SK-N-SH (cell line): Measurements from ENCODE around the gene PHLDB2. TPM values are rescaled to one million over a fixed set of nuclear protein-coding genes. Genes with fewer than 3 reads are reported as not detected.

Experiments used
- CTCF ChIA-PET: fragments of 300-600, 350-600 bp; formaldehyde crosslinking; extraction: SDS; loops from one replicate; lab custom pipeline; 2021; lab: Yijun Ruan, JAX
- POLR2A ChIA-PET: fragments of 350-600 bp; sonication (Branson Sonifier 250); formaldehyde crosslinking; extraction: SDS; loops from one replicate; lab custom pipeline; 2020; ENCODE audit warnings: antibody characterized with exemption, inconsistent platforms; lab: Yijun Ruan, JAX
- DNase-seq: peaks from one replicate; pipeline ENCODE4 v3.0.0; 2012
- H2AFZ ChIP-seq: fragments of 200-600 bp; sonication (generic); 2 replicates; pipeline ENCODE4 v1.8.1; 2016; ENCODE audit warnings: antibody characterized with exemption, mild to moderate bottlenecking, low read depth
- H3F3A ChIP-seq: fragments of 200-600 bp; sonication (generic); replicated peaks from 2 replicates; pipeline ENCODE3; 2016; ENCODE audit warnings: antibody characterized with exemption, mild to moderate bottlenecking; ENCODE audit not compliant: insufficient read depth
- H3K27ac ChIP-seq, 2 experiments: fragments of 200-500 bp in 1 of 2; fragments of 200-600 bp in 1 of 2; sonication (Bioruptor generic) in 1 of 2; sonication (generic), shearing (Covaris generic) in 1 of 2; 2 replicates each; pipeline versions ENCODE4 v1.5.1 to v1.6.1; 2014 to 2016; ENCODE audit warnings: low read depth in 2 of 2, inconsistent platforms in 1 of 2, low read length in 1 of 2, mild to moderate bottlenecking in 1 of 2, mixed read lengths in 1 of 2
- H3K27me3 ChIP-seq: fragments of 200-600 bp; sonication (generic), shearing (Covaris generic); 2 replicates; pipeline ENCODE4 v1.6.1; 2016; ENCODE audit warnings: mixed run types; ENCODE audit not compliant: insufficient read depth
- H3K36me3 ChIP-seq, 2 experiments: fragments of 200-500 bp in 1 of 2; fragments of 200-600 bp in 1 of 2; sonication (Bioruptor generic) in 1 of 2; sonication (generic) in 1 of 2; replicated peaks in 1 of 2; 2 replicates each; pipeline versions ENCODE3 to v1.5.1; 2014 to 2016; ENCODE audit warnings: low read length in 1 of 2, mild to moderate bottlenecking in 1 of 2; ENCODE audit not compliant: insufficient read depth in 2 of 2, control insufficient read depth in 1 of 2
- H3K4me1 ChIP-seq, 2 experiments: fragments of 200-500 bp in 1 of 2; fragments of 200-600 bp in 1 of 2; sonication (Bioruptor generic) in 1 of 2; sonication (generic), shearing (Covaris generic) in 1 of 2; 2 replicates each; pipeline versions ENCODE4 v1.5.1 to v1.6.1; 2014 to 2016; ENCODE audit warnings: low read depth in 1 of 2, low read length in 1 of 2, mixed run types in 1 of 2; ENCODE audit not compliant: insufficient read depth in 2 of 2, control insufficient read depth in 1 of 2
- H3K4me2 ChIP-seq: fragments of 200-600 bp; sonication (generic), shearing (Covaris generic); 2 replicates; pipeline ENCODE4 v1.6.1; 2017; ENCODE audit warnings: mixed run types
- H3K4me3 ChIP-seq, 2 experiments: fragments of 200-500 bp in 1 of 2; fragments of 200-600 bp in 1 of 2; sonication (Bioruptor generic) in 1 of 2; sonication (generic), shearing (Covaris generic) in 1 of 2; 2 replicates each; pipeline versions ENCODE4 v1.5.1 to v1.8.1; 2014 to 2016; ENCODE audit warnings: low read depth in 2 of 2, inconsistent platforms in 1 of 2, low read length in 1 of 2, mild to moderate bottlenecking in 1 of 2, mixed read lengths in 1 of 2, moderate library complexity in 1 of 2
- H3K79me2 ChIP-seq: fragments of 200-600 bp; sonication (generic); 2 replicates; pipeline ENCODE4 v1.8.1; 2017; ENCODE audit warnings: mild to moderate bottlenecking; ENCODE audit not compliant: insufficient read depth
- H3K9ac ChIP-seq: fragments of 200-600 bp; sonication (generic); 2 replicates; pipeline ENCODE4 v1.6.1; 2017; ENCODE audit warnings: mixed run types
- H3K9me2 ChIP-seq: fragments of 200-600 bp; sonication (generic); 2 replicates; pipeline ENCODE4 v1.6.1; 2017; ENCODE audit warnings: mixed run types
- H3K9me3 ChIP-seq: fragments of 200-600 bp; sonication (generic); 2 replicates; pipeline ENCODE4 v1.6.1; 2017; ENCODE audit warnings: mixed run types, mild to moderate bottlenecking, moderate library complexity
- H4K20me1 ChIP-seq: fragments of 200-600 bp; sonication (generic); 2 replicates; pipeline ENCODE4 v1.6.1; 2017; ENCODE audit warnings: mild to moderate bottlenecking, mixed run types; ENCODE audit not compliant: insufficient read depth
- CTCF ChIP-seq: fragments of 200-600 bp; sonication (generic); IDR thresholded peaks from 2 replicates; pipeline ENCODE4 v1.6.1; 2017; ENCODE audit warnings: antibody characterized with exemption, mild to moderate bottlenecking, moderate library complexity
- ELF1 ChIP-seq: IDR thresholded peaks from 2 replicates; pipeline ENCODE4 v1.4.0; 2012
- EP300 ChIP-seq, 2 experiments: IDR thresholded peaks; 2 replicates each; pipeline versions ENCODE4 v1.4.0 to v1.6.1; 2012; ENCODE audit warnings: borderline replicate concordance in 1 of 2, low read depth in 1 of 2, low read length in 1 of 2
- EZH2phosphoT487 ChIP-seq: fragments of 200-600 bp; sonication (generic); IDR thresholded peaks from 2 replicates; pipeline ENCODE4 v1.6.1; 2017; ENCODE audit warnings: low read depth, mixed run types, mild to moderate bottlenecking, antibody characterized with exemption, moderate library complexity, borderline replicate concordance
- FOSL2 ChIP-seq: IDR thresholded peaks from 2 replicates; pipeline ENCODE4 v1.4.0; 2012; ENCODE audit warnings: low read depth, mild to moderate bottlenecking, moderate library complexity, borderline replicate concordance
- IRF3 ChIP-seq: fragments of 150-350 bp; IDR thresholded peaks from 2 replicates; pipeline ENCODE4 v1.6.1; 2016; ENCODE audit warnings: mild to moderate bottlenecking, low read depth, low read length
- JUND ChIP-seq: IDR thresholded peaks from 2 replicates; pipeline ENCODE4 v1.4.0; 2012
- NFIC ChIP-seq: IDR thresholded peaks from 2 replicates; pipeline ENCODE4 v1.4.0; 2012; ENCODE audit warnings: borderline replicate concordance
- RXRA ChIP-seq: IDR thresholded peaks from 2 replicates; pipeline ENCODE4 v1.4.0; 2012; ENCODE audit warnings: low read depth, mild to moderate bottlenecking, borderline replicate concordance
- SIN3A ChIP-seq: IDR thresholded peaks from 2 replicates; pipeline ENCODE4 v1.6.1; 2012; ENCODE audit warnings: low read depth, mild to moderate bottlenecking, low read length, moderate library complexity, borderline replicate concordance
- SMC3 ChIP-seq: IDR thresholded peaks from 2 replicates; pipeline ENCODE4 v1.6.1; 2012; ENCODE audit warnings: low read depth, low read length, improper control_type of control experiment
- USF2 ChIP-seq: fragments of 150-350 bp; IDR thresholded peaks from 2 replicates; pipeline ENCODE4 v1.6.1; 2017; ENCODE audit warnings: antibody characterized with exemption, low read length, low read depth, borderline replicate concordance
- WGBS: methylation state at CpG from one replicate; pipeline ENCODE4 v1.1.6; 2017; ENCODE audit warnings: low lambda C conversion rate; 5-methylcytosine and 5-hydroxymethylcytosine counted together
- polyA plus RNA-seq, 3 experiments: library from polyadenylated mRNA; depleted of rRNA; stranded (reverse); fragments of >200 nt; gene quantifications; 2 replicates each; pipeline ENCODE4 v1.2.3, GENCODE V29; 2012

Gene PHLDB2
- polyA plus RNA-seq, 1 of the 3 experiments (the other 2 are of a cell fraction) = 18.0 TPM

- TF ChIP-seq CTCF = no peak
- TF ChIP-seq RXRA = peak; percentile 39
- no peak for TF ChIP-seq USF2
- TF ChIP-seq JUND = peak; percentile 69
- TF ChIP-seq IRF3 = no peak
- TF ChIP-seq SIN3A = no peak
- TF ChIP-seq SMC3 = no peak
These were observed 77.3 kb downstream of the PHLDB2 start (continued) for GRCh38 chr3:111936191-111936841.

- H3K9me3 ChIP-seq = no peaks in the 10 kb centered on the region
- H4K20me1 ChIP-seq = no peaks in the 10 kb centered on the region
- no peak overlapping the region for H2AFZ ChIP-seq
- peak overlapping the region; percentile 35 for H3K4me2 ChIP-seq
- H3F3A ChIP-seq = peaks cover 42% of the 10 kb centered on the region
- peak overlapping the region; percentile 57 for H3K9ac ChIP-seq
- peaks cover 0 to 18% of the 10 kb centered on the region in 2 experiments; a peak in 3 of 4 replicates for H3K4me1 ChIP-seq
- POLR2A ChIA-PET = no interaction called here
- 89% methylated on average over 1 of the region's 1 CpG for WGBS
- no peaks in the 10 kb centered on the region for H3K27me3 ChIP-seq
- DNase-seq = no peak
- H3K79me2 ChIP-seq = peaks cover 40% of the 10 kb centered on the region; the same call in 1 of the 2 replicates
- H3K4me3 ChIP-seq = no peak overlapping the region
- peak; percentile 19; the same call in 1 of the 2 replicates for TF ChIP-seq FOSL2
- no peak for TF ChIP-seq NFIC
- TF ChIP-seq EZH2phosphoT487 = no peak
- TF ChIP-seq ELF1 = no peak
- TF ChIP-seq EP300 (IDR thresholded peaks at IDR 0.05; ENCODE audit: borderline replicate concordance in 1 of 2, low read depth in 1 of 2, low read length in 1 of 2) = no peak
- TF ChIP-seq CTCF = no peak
- peaks cover 47 to 74% of the 10 kb centered on the region in 2 experiments for H3K36me3 ChIP-seq
- H3K27ac ChIP-seq = peak overlapping the region; percentile 71 to 95; a peak in 3 of 4 replicates
- CTCF ChIA-PET = interaction anchor here (1.6 kb wide), 1 partner anchor 31 kb away, joined by 8 read pairs; no protein-coding TSS in a partner anchor
- H3K9me2 ChIP-seq = no peaks in the 10 kb centered on the region
These were observed 77.9 kb downstream of the PHLDB2 start for GRCh38 chr3:111936967-111937366.
